ENCODE measurements around the gene PDE6B.
A peak's percentile ranks its signal among the peaks of the same experiment; 100 is the strongest.
"Not testable (repeated sequence)": the region's sequence is repeated elsewhere in the genome, so short reads cannot be mapped to it uniquely, and the experiment has no call there.

The PDE6B gene

GRCh38 chr4:666436-666810, 41.0 kb downstream of the PDE6B start:
- no peak for TF ChIP-seq CTCF (conservative IDR thresholded peaks at IDR 0.05; ENCODE audit: control insufficient read depth, insufficient read depth, low read depth, low read length)
- DNase-seq (ENCODE audit: low read depth): no peak
- H3K4me3 ChIP-seq (ENCODE audit: control insufficient read depth, low read depth, low read length): no peak overlapping the region

- no peak for DNase-seq (ENCODE audit: low read depth)
- no peak overlapping the region for H3K4me3 ChIP-seq (ENCODE audit: control insufficient read depth, low read depth, low read length)
- TF ChIP-seq CTCF (conservative IDR thresholded peaks at IDR 0.05; ENCODE audit: control insufficient read depth, insufficient read depth, low read depth, low read length): no peak
Measured at GRCh38 chr4:666822-667544, 41.6 kb downstream of the PDE6B start.

DNA sequence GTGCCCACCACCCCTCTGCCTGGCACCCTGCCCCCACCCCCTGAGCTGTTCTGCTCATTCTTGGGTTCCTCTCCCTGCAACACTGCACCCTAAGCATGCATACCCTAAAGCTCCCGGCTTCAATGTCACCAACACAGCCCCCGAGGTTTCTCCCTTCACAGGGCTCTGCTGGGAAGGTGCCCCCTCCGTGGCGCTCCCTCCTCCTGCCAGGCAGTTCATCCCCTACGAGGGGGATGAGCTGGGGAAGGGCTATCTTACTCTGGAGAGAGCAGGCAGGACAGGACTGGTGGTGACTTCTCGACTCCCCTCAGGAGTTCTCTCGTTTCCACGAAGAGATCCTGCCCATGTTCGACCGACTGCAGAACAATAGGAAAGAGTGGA, 42.2 kb downstream of the PDE6B start:
- no peak for DNase-seq (ENCODE audit: low read depth)
- TF ChIP-seq CTCF (conservative IDR thresholded peaks at IDR 0.05; ENCODE audit: control insufficient read depth, insufficient read depth, low read depth, low read length): no peak
- no peak overlapping the region for H3K4me3 ChIP-seq (ENCODE audit: control insufficient read depth, low read depth, low read length)

DNA sequence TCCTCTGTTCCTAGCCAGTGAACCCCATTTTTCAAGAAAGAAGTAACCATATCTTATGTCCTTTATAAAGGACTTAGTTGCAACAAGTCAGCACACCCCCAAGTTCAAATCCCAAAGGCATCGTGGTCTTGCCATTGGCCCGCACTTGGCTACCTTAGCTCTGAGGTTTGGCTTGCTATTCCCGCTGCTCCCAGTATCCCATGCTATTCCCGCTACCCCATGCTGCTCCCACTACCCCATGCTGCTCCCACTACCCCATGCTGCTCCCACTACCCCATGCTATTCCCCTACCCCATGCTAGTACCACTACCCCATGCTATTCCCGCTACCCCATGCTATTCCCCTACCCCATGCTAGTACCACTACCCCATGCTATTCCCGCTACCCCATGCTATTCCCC, 42.8 kb downstream of the PDE6B start:
- H3K4me3 ChIP-seq (ENCODE audit: control insufficient read depth, low read depth, low read length); DNase-seq (ENCODE audit: low read depth): not testable (repeated sequence)

DNA sequence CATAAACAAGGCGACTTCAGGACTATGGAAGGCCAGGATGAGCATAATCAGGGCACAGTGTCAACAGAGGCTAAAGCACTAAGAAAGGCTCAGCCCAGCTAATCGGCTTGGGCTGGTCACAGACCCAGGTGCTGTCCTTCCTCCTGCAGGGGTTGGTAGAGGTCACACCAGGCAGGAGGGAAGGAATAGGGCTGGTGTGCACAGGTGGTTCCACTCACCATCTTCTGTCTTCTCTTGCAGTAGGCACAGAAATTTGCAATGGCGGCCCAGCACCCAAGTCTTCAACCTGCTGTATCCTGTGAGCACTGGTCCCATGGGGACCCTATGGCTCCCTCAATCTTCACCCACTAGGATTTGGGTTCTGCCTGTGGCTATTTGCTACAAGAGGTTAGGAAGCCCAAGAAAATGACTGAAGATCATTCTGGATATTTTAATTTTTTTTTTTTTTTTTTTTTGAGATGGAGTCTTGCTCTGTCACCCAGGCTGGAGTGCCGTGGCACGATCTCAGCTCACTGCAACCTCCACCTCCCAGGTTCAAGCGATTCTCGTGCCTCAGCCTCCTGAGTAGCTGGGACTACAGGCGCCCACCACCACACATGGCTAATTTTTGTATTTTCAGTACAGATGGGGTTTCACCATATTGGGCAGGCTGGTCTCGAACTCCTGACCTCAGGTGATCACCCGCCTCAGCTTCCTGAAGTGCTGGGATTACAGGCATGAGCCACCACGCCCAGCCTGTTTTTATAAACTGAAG, 44.6 kb downstream of the PDE6B start:
- H3K4me3 ChIP-seq (ENCODE audit: control insufficient read depth, low read depth, low read length); DNase-seq (ENCODE audit: low read depth): not testable (repeated sequence)

- TF ChIP-seq CTCF (conservative IDR thresholded peaks at IDR 0.05; ENCODE audit: control insufficient read depth, insufficient read depth, low read depth, low read length): no peak
- no peak for DNase-seq (ENCODE audit: low read depth)
- no peak overlapping the region for H3K4me3 ChIP-seq (ENCODE audit: control insufficient read depth, low read depth, low read length)
Measured at GRCh38 chr4:671769-672168, 46.4 kb downstream of the PDE6B start.

GRCh38 chr4:673349-674091, 48.1 kb downstream of the PDE6B start:
- TF ChIP-seq CTCF (conservative IDR thresholded peaks at IDR 0.05; ENCODE audit: control insufficient read depth, insufficient read depth, low read depth, low read length): no peak
- peak overlapping the region; percentile 78 for H3K4me3 ChIP-seq (ENCODE audit: control insufficient read depth, low read depth, low read length)
- no peak for DNase-seq (ENCODE audit: low read depth)
